Left lung (tissue), 10 donors: ENCODE results near the gene RP9. TPM values are rescaled to one million over a fixed set of nuclear protein-coding genes. Genes with fewer than 3 reads are reported as not detected.
A peak's percentile ranks its signal among the peaks of the same experiment; 100 is the strongest.

Experiments used
- ATAC-seq: fragments of 200-7000 bp; cut with Tn5 transposase; one replicate; pipeline ENCODE4 v1.9.1; 2020; ENCODE audit warnings: moderate library complexity
- DNase-seq, 4 donors: peaks; one replicate each; pipeline ENCODE4 v3.0.0-alpha.2; 2013 to 2020
- H3K27ac ChIP-seq, 2 donors: fragments of 200-600 bp; sonication (generic) in 1 of 2; one replicate each; pipeline versions ENCODE4 v1.5.0 to v1.8.0; 2020 to 2021
- H3K27me3 ChIP-seq, 2 donors: fragments of 200-600 bp; sonication (generic) in 1 of 2; one replicate each; pipeline versions ENCODE4 v1.5.0 to v1.8.0; 2020 to 2021
- H3K36me3 ChIP-seq, 2 donors: fragments of 200-600 bp; sonication (generic) in 1 of 2; one replicate each; pipeline versions ENCODE4 v1.5.0 to v1.8.0; 2020 to 2021
- H3K4me1 ChIP-seq, 2 donors: fragments of 200-600 bp; one replicate each; pipeline ENCODE4 v1.8.0; 2021
- H3K4me3 ChIP-seq, 2 donors: fragments of 200-600 bp; sonication (generic) in 1 of 2; one replicate each; pipeline versions ENCODE4 v1.5.0 to v1.8.0; 2020 to 2021; ENCODE audit warnings: mild to moderate bottlenecking in 1 of 2
- H3K9me3 ChIP-seq, 2 donors: fragments of 200-600 bp; sonication (generic) in 1 of 2; one replicate each; pipeline versions ENCODE4 v1.5.0 to v1.8.0; 2020 to 2021
- CTCF ChIP-seq, 2 donors: fragments of 200-600 bp; sonication (generic) in 1 of 2; IDR thresholded peaks; one replicate each; pipeline versions ENCODE4 v1.5.0 to v1.8.0; 2021; ENCODE audit warnings: antibody characterized with exemption in 2 of 2
- intact Hi-C, 2 donors: fragments of 100-400 bp; cut with DNase I; formaldehyde crosslinking; loops; one replicate each; pipeline versions ENCODE4 v1.11.2 to v1.14.2; 2022
- polyA plus RNA-seq, 6 donors: library from polyadenylated mRNA; unstranded; fragments of 120-200 nt; gene quantifications; one replicate each; pipeline ENCODE4 v1.2.1, GENCODE V29; 2013; ENCODE audit not compliant: insufficient read length in 6 of 6
- total RNA-seq, 2 donors: library from RNA; stranded (reverse); fragmentation: NEBNext Ultra II Directional; extraction: Animal tissue kit (Norgen Biotek cat#: 25700); gene quantifications; one replicate each; pipeline ENCODE4 v1.2.1, GENCODE V29; 2021
- donor health status: DM: no; HTN: yes; CAD: no.
- donor health status: DM: no; HTN: no; CAD: no.

Gene RP9
- total and polyA plus RNA-seq, 8 donors = 11.3 to 44.3 (median 34.4) TPM

- intact Hi-C loops = no loop called here
- no peak for ATAC-seq
- Histone ChIP-seq H3K4me3 (no peak overlapping the region), H3K9me3 (peaks cover 0 to 26% of the 10 kb centered on the region in 2 donors), H3K36me3 (no peaks in the 10 kb centered on the region), H3K27me3 (no peaks in the 10 kb centered on the region), H3K27ac (no peak overlapping the region), H3K4me1 (no peaks in the 10 kb centered on the region)
- no peak for TF ChIP-seq CTCF (IDR thresholded peaks at IDR 0.05)
- no peak for DNase-seq
Observed at GRCh38 chr7:33070277-33070676, 38.9 kb downstream of the RP9 start.

GRCh38 chr7:33067921-33068320, 41.3 kb downstream of the RP9 start:
- no peak overlapping the region for H3K27ac ChIP-seq
- peaks cover 0 to 3% of the 10 kb centered on the region in 2 donors for H3K4me1 ChIP-seq
- DNase-seq (no peak), ATAC-seq (no peak)
- intact Hi-C loops = no loop called here
- peaks cover 0 to 26% of the 10 kb centered on the region in 2 donors for H3K9me3 ChIP-seq
- H3K4me3 ChIP-seq = no peak overlapping the region
- H3K27me3 ChIP-seq = no peaks in the 10 kb centered on the region
- no peak for TF ChIP-seq CTCF (IDR thresholded peaks at IDR 0.05)
- no peaks in the 10 kb centered on the region for H3K36me3 ChIP-seq

GRCh38 chr7:33066771-33067170, 42.4 kb downstream of the RP9 start:
- no peaks in the 10 kb centered on the region for H3K27me3 ChIP-seq
- H3K4me3 ChIP-seq = no peak overlapping the region
- ATAC-seq (no peak), DNase-seq (no peak)
- H3K27ac ChIP-seq = no peak overlapping the region
- no peaks in the 10 kb centered on the region for H3K36me3 ChIP-seq
- peaks cover 0 to 26% of the 10 kb centered on the region in 2 donors for H3K9me3 ChIP-seq
- peaks cover 0 to 4% of the 10 kb centered on the region in 2 donors for H3K4me1 ChIP-seq
- intact Hi-C loops = no loop called here
- TF ChIP-seq CTCF (IDR thresholded peaks at IDR 0.05) = no peak

GRCh38 chr7:33065981-33066380, 43.2 kb downstream of the RP9 start:
- H3K27ac ChIP-seq = no peak overlapping the region
- no peaks in the 10 kb centered on the region for H3K36me3 ChIP-seq
- peaks cover 7 to 12% of the 10 kb centered on the region in 2 donors for H3K4me1 ChIP-seq
- H3K4me3 ChIP-seq = no peak overlapping the region
- intact Hi-C loops = no loop called here
- ATAC-seq (no peak), DNase-seq (no peak)
- no peak for TF ChIP-seq CTCF (IDR thresholded peaks at IDR 0.05)
- peaks cover 0 to 24% of the 10 kb centered on the region in 2 donors for H3K9me3 ChIP-seq
- H3K27me3 ChIP-seq = no peaks in the 10 kb centered on the region

- ATAC-seq (peak; percentile 100), DNase-seq (peak; percentile 94 to 98 (median 98))
- H3K27me3 ChIP-seq = no peaks in the 10 kb centered on the region
- H3K4me1 ChIP-seq = peaks cover 9 to 31% of the 10 kb centered on the region in 2 donors
- no peak for TF ChIP-seq CTCF (IDR thresholded peaks at IDR 0.05)
- H3K36me3 ChIP-seq = no peaks in the 10 kb centered on the region
- peak overlapping the region; percentile 67 to 92 for H3K4me3 ChIP-seq
- intact Hi-C loops = no loop called here
- peaks cover 0 to 10% of the 10 kb centered on the region in 2 donors for H3K9me3 ChIP-seq
- peak overlapping the region; percentile 95 to 96 for H3K27ac ChIP-seq
Observed at GRCh38 chr7:33062782-33063443, 46.3 kb downstream of the RP9 start.
